ENCODE data around the gene ZNRF3.

GRCh38 chr22:28929197-28929596 is 45.8 kb downstream of the ZNRF3 start:
- TF ChIP-seq CTCF (conservative IDR thresholded peaks at IDR 0.05; ENCODE audit: low read depth, low read length) = no peak
- TF ChIP-seq EZH2phosphoT487 (IDR thresholded peaks at IDR 0.05; ENCODE audit: borderline replicate concordance, low read length) = no peak
- no peak for TF ChIP-seq EZH2 (IDR thresholded peaks at IDR 0.05; ENCODE audit: low read length, unreplicated experiment)
